H7 (cell line): ENCODE results near the gene ROR1. TPM values are rescaled to one million over a fixed set of nuclear protein-coding genes. Genes with fewer than 3 reads are reported as not detected.
"Not testable (repeated sequence)": the region's sequence is repeated elsewhere in the genome, so short reads cannot be mapped to it uniquely, and the experiment has no call there.

Source experiments
- DNase-seq: peaks from one replicate; pipeline ENCODE4 v3.0.0; 2012
- H3K27me3 ChIP-seq: 2 replicates; pipeline ENCODE4 v1.6.0; 2011; ENCODE audit warnings: mild to moderate bottlenecking, low read length; ENCODE audit not compliant: control insufficient read depth, insufficient read depth
- H3K36me3 ChIP-seq: replicated peaks from 2 replicates; pipeline ENCODE4 v1.5.1; 2011; ENCODE audit warnings: low read length; ENCODE audit not compliant: control insufficient read depth, insufficient read depth
- H3K4me3 ChIP-seq: 2 replicates; pipeline ENCODE4 v1.5.1; 2011; ENCODE audit warnings: low read depth, mild to moderate bottlenecking, control low read depth, low read length, moderate library complexity; ENCODE audit not compliant: insufficient read depth
- total RNA-seq: library from RNA; depleted of rRNA; stranded (reverse); fragments of >200 nt; shearing (Covaris generic); gene quantifications from 2 replicates; pipeline ENCODE4 v1.2.3, GENCODE V29; 2014

Gene ROR1
- total RNA-seq, 1 experiment from 2014 or later, result 63.4 TPM

GRCh38 chr1:63817152-63817667, 43.4 kb downstream of the ROR1 start:
- Histone ChIP-seq H3K27me3 (no peaks in the 10 kb centered on the region), H3K36me3 (0 out of 2 replicates have a peak, but pooled peaks cover 2% of the 10 kb centered on the region), H3K4me3 (no peak overlapping the region)
- no peak for DNase-seq

- DNase-seq, result no peak
- H3K4me3 ChIP-seq, result no peak overlapping the region
- H3K36me3 ChIP-seq, result 0 out of 2 replicates have a peak, but pooled peaks cover 2% of the 10 kb centered on the region
- H3K27me3 ChIP-seq, result no peaks in the 10 kb centered on the region
These were observed 43.9 kb downstream of the ROR1 start for GRCh38 chr1:63817700-63818099.

GRCh38 chr1:63818567-63819325, 44.9 kb downstream of the ROR1 start:
- Histone ChIP-seq H3K4me3 (no peak overlapping the region), H3K36me3 (0 out of 2 replicates have a peak, but pooled peaks cover 2% of the 10 kb centered on the region), H3K27me3 (no peaks in the 10 kb centered on the region)
- DNase-seq, result no peak

GRCh38 chr1:63819795-63820194, 46.0 kb downstream of the ROR1 start:
- no peak overlapping the region for H3K4me3 ChIP-seq
- no peaks in the 10 kb centered on the region for H3K27me3 ChIP-seq
- H3K36me3 ChIP-seq, result no peaks in the 10 kb centered on the region
- no peak for DNase-seq

- Histone ChIP-seq H3K36me3 (no peaks in the 10 kb centered on the region), H3K4me3 (no peak overlapping the region), H3K27me3 (no peaks in the 10 kb centered on the region)
- no peak for DNase-seq
These were observed 47.5 kb downstream of the ROR1 start for GRCh38 chr1:63821091-63822005.

GRCh38 chr1:63822540-63822939, 48.7 kb downstream of the ROR1 start:
- no peak for DNase-seq
- Histone ChIP-seq H3K27me3 (no peaks in the 10 kb centered on the region), H3K36me3 (no peaks in the 10 kb centered on the region), H3K4me3 (no peak overlapping the region)

GRCh38 chr1:63824451-63824850, 50.6 kb downstream of the ROR1 start:
- Histone ChIP-seq H3K4me3 (no peak overlapping the region), H3K27me3 (no peaks in the 10 kb centered on the region), H3K36me3 (no peaks in the 10 kb centered on the region)
- DNase-seq, result no peak

- no peaks in the 10 kb centered on the region for H3K36me3 ChIP-seq
- H3K27me3 ChIP-seq, result no peaks in the 10 kb centered on the region
- no peak for DNase-seq
- H3K4me3 ChIP-seq, result no peak overlapping the region
These were observed 51.3 kb downstream of the ROR1 start for GRCh38 chr1:63825111-63825510.

GRCh38 chr1:63826246-63826861, 52.5 kb downstream of the ROR1 start:
- H3K36me3 ChIP-seq, H3K27me3 ChIP-seq, H3K4me3 ChIP-seq, DNase-seq: not testable (repeated sequence)

- Histone ChIP-seq H3K4me3 (no peak overlapping the region), H3K27me3 (no peaks in the 10 kb centered on the region), H3K36me3 (no peaks in the 10 kb centered on the region)
- no peak for DNase-seq
These were observed 53.8 kb downstream of the ROR1 start for GRCh38 chr1:63827411-63828321.

GRCh38 chr1:63828322-63829044, 54.7 kb downstream of the ROR1 start:
- no peak for DNase-seq
- Histone ChIP-seq H3K4me3 (no peak overlapping the region), H3K36me3 (no peaks in the 10 kb centered on the region), H3K27me3 (no peaks in the 10 kb centered on the region)

GRCh38 chr1:63829349-63830327, 55.8 kb downstream of the ROR1 start:
- no peak for DNase-seq
- H3K27me3 ChIP-seq, result no peaks in the 10 kb centered on the region
- H3K36me3 ChIP-seq, result no peaks in the 10 kb centered on the region
- H3K4me3 ChIP-seq, result no peak overlapping the region
